Spleen (tissue), 11 donors: ENCODE results near the gene SLIT1. TPM values are rescaled to one million over a fixed set of nuclear protein-coding genes. Genes with fewer than 3 reads are reported as not detected.

ENCODE experiments used
- DNase-seq: peaks from one replicate; pipeline ENCODE4 v3.0.0-alpha.2; 2020
- H3K27ac ChIP-seq, 8 donors: fragments of 200-600 bp; sonication (generic) in 7 of 8; 1 replicate in 4 of 8; 2 replicates in 4 of 8; pipeline versions ENCODE4 v1.5.0 to v1.8.0; 2016 to 2021; ENCODE audit warnings: inconsistent platforms in 4 of 8, mild to moderate bottlenecking in 4 of 8, moderate library complexity in 1 of 8
- H3K27me3 ChIP-seq, 7 donors: fragments of 200-600 bp; sonication (generic) in 6 of 7; replicated peaks in 1 of 7; 1 replicate in 4 of 7; 2 replicates in 3 of 7; pipeline versions ENCODE4 v1.5.0 to v1.8.0; 2016 to 2021; ENCODE audit warnings: inconsistent platforms in 3 of 7, mild to moderate bottlenecking in 1 of 7
- H3K36me3 ChIP-seq, 6 donors: fragments of 200-600 bp; sonication (generic) in 5 of 6; 1 replicate in 4 of 6; 2 replicates in 2 of 6; pipeline versions ENCODE4 v1.5.0 to v1.8.0; 2016 to 2021; ENCODE audit warnings: inconsistent platforms in 2 of 6
- H3K4me1 ChIP-seq, 6 donors: fragments of 200-600 bp; sonication (generic) in 5 of 6; 1 replicate in 3 of 6; 2 replicates in 3 of 6; pipeline versions ENCODE4 v1.5.0 to v1.8.0; 2016 to 2021; ENCODE audit warnings: inconsistent platforms in 3 of 6
- H3K4me3 ChIP-seq, 8 donors: fragments of 200-600 bp; sonication (generic) in 7 of 8; 1 replicate in 4 of 8; 2 replicates in 4 of 8; pipeline versions ENCODE4 v1.5.0 to v1.8.0; 2016 to 2021; ENCODE audit warnings: inconsistent platforms in 4 of 8, mild to moderate bottlenecking in 4 of 8, moderate library complexity in 2 of 8
- H3K9me3 ChIP-seq, 8 donors: fragments of 200-600 bp; sonication (generic) in 7 of 8; 1 replicate in 4 of 8; 2 replicates in 4 of 8; pipeline versions ENCODE4 v1.5.0 to v1.8.0; 2016 to 2021; ENCODE audit warnings: inconsistent platforms in 4 of 8
- POLR2A ChIP-seq, 3 donors: fragments of 450-650 bp; IDR thresholded peaks; one replicate each; pipeline ENCODE4 v1.5.1; 2017; ENCODE audit warnings: antibody characterized with exemption in 3 of 3, mild to moderate bottlenecking in 1 of 3
- POLR2AphosphoS5 ChIP-seq, 3 donors: sonication (generic); formaldehyde crosslinking; IDR thresholded peaks; one replicate each; pipeline ENCODE4 v1.5.1; 2017; ENCODE audit warnings: antibody characterized with exemption in 3 of 3
- WGBS, 5 donors: extraction: QIAGEN DNeasy Blood & Tissue Kit in 3 of 5; methylation state at CpG; one replicate each; pipeline versions ENCODE4 v1.1.5 to v1.1.7; 2013 to 2018; 5-methylcytosine and 5-hydroxymethylcytosine counted together
- intact Hi-C: fragments of 100-400 bp; cut with DNase I; formaldehyde crosslinking; loops from one replicate; pipeline ENCODE4 v1.15.0; 2023; ENCODE audit warnings: low total_unique reads
- polyA plus RNA-seq, 3 donors: library from polyadenylated mRNA; stranded (reverse); fragments of 200-250 nt; gene quantifications; one replicate each; pipeline ENCODE4 v1.2.1, GENCODE V29; 2013
- total RNA-seq, 7 donors: library from RNA; depleted of rRNA in 3 of 7; stranded (reverse); fragments of >200 nt in 3 of 7; fragmentation: NEBNext Ultra II Directional in 4 of 7; extraction: Animal tissue kit (Norgen Biotek cat#: 25700) in 4 of 7; gene quantifications; one replicate each; pipeline versions ENCODE4 v1.1.0 to v1.2.1, GENCODE V29; 2016 to 2021
- TF ChIP-seq, protein P1 (sequence below), 11 experiments: fragments of 200-600 bp in 7 of 11; fragments of 450-650 bp in 4 of 11; sonication (generic) in 4 of 11; IDR thresholded peaks in 8 of 11; conservative IDR thresholded peaks in 3 of 11; 1 replicate in 7 of 11; 2 replicates in 4 of 11; pipeline versions ENCODE4 v1.4.0 to v1.8.0; 2016 to 2021; ENCODE audit warnings: antibody characterized with exemption in 11 of 11, inconsistent platforms in 4 of 11, mild to moderate bottlenecking in 1 of 11
- donor health status: healthy with polysubstance abuse.
- donor health status: DM: no; HTN: no; CAD: no; lungs with moderate emphysema.
- donor health status: DM: no; HTN: no; CAD: no.
- donor health status: Bipolar disorder and iron deficiency.
- donor health status: healthy.
- donor health status: DM: no; HTN: no; CAD: no.
- donor health status: DM: yes; HTN: yes; CAD: no.

SLIT1 gene
- total and polyA plus RNA-seq, 10 donors, result 0.11 to 0.82 (median 0.52) TPM

DNA sequence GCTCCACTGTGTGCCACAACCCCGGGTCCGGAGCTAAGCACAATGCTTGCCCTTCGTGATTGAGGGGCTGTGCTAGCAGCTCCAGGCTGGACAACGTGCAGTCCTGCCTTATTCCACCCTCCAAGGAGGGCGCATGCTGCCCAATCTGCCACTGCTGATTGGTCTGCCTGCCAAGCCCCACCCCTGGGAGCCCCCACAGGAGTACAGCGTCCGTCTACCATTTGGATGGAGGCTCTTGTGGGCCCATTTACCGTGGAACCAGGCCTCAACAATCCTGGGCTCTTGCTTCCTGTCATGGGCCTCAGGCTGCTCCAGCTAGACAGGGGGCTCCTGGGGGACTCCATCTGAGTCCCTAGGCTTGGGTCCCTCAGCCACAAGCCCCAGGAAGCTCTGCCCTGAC lies 173.3 kb downstream of the SLIT1 start:
- no peak for DNase-seq
- intact Hi-C loops, result no loop called here
- H3K4me1 ChIP-seq, result peaks cover 0 to 13% (median 0%) of the 10 kb centered on the region in 6 donors
- H3K36me3 ChIP-seq, result no peaks in the 10 kb centered on the region
- no peak overlapping the region for H3K4me3 ChIP-seq
- 84 to 94% (median 92%) methylated on average over 5 to 8 of the region's 8 CpGs for WGBS, 5 donors
- TF ChIP-seq, protein P1, sequence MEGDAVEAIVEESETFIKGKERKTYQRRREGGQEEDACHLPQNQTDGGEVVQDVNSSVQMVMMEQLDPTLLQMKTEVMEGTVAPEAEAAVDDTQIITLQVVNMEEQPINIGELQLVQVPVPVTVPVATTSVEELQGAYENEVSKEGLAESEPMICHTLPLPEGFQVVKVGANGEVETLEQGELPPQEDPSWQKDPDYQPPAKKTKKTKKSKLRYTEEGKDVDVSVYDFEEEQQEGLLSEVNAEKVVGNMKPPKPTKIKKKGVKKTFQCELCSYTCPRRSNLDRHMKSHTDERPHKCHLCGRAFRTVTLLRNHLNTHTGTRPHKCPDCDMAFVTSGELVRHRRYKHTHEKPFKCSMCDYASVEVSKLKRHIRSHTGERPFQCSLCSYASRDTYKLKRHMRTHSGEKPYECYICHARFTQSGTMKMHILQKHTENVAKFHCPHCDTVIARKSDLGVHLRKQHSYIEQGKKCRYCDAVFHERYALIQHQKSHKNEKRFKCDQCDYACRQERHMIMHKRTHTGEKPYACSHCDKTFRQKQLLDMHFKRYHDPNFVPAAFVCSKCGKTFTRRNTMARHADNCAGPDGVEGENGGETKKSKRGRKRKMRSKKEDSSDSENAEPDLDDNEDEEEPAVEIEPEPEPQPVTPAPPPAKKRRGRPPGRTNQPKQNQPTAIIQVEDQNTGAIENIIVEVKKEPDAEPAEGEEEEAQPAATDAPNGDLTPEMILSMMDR (IDR thresholded peaks at IDR 0.05 in 8 of 11, conservative IDR thresholded peaks at IDR 0.05 in 3 of 11), result no peak
- TF ChIP-seq POLR2A (IDR thresholded peaks at IDR 0.05), result no peak
- H3K27me3 ChIP-seq, result no peaks in the 10 kb centered on the region
- H3K27ac ChIP-seq, result no peak overlapping the region
- peaks cover 1 to 17% (median 13%) of the 10 kb centered on the region in 8 donors for H3K9me3 ChIP-seq

DNA sequence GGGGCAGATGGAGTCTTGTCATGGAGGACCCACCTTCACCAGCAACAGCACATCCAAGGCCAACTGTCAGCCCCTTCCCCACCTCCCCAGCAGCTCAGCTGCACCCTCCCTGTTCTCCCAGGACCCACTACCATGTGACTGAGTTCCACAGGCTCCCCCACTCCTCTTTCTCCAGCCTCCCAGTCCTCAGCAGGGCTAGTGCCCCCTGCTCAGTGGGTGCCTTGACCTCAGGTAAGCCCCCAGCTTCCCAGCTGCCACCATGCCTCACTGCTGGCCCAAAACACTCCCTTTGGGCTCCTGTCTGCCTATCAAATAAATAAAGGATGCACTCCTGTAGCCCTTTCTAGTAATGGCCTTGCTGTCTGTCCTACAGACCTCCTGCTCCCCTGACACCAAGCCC lies 174.4 kb downstream of the SLIT1 start:
- DNase-seq, result no peak
- Histone ChIP-seq H3K27me3 (no peaks in the 10 kb centered on the region), H3K4me1 (peaks cover 0 to 2% (median 0%) of the 10 kb centered on the region in 6 donors), H3K9me3 (peaks cover 3 to 28% (median 24%) of the 10 kb centered on the region in 8 donors), H3K36me3 (no peaks in the 10 kb centered on the region), H3K27ac (no peak overlapping the region), H3K4me3 (no peak overlapping the region)
- intact Hi-C loops, result no loop called here
- no peak for TF ChIP-seq POLR2AphosphoS5 (IDR thresholded peaks at IDR 0.05)
- TF ChIP-seq, protein P1 (IDR thresholded peaks at IDR 0.05 in 8 of 11, conservative IDR thresholded peaks at IDR 0.05 in 3 of 11), result no peak
- TF ChIP-seq POLR2A (IDR thresholded peaks at IDR 0.05), result no peak

DNA sequence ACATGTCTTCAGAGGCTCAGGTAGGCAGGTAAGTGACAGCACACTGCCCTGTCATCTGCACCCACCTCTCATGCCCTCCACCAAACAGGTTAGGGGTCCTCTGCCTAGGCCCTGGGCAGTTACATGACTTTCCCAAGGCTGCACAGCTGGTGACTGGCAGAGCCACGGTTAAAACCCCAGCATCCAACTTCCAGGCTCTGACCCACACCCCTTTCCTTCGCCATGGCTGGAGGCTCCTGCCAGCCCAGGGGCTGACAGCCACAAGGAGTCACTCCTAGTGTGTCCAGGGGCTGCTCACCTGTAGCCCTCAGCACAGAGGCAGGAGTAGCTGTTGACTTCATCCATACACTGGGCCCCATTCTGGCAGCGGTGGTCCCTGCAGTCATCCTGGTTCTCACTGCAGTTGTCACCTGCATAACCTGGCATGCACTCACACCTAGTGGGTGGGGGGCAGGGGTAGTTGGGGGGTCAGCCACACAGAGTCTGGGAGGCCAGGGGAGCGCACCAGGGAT lies 175.0 kb downstream of the SLIT1 start:
- Histone ChIP-seq H3K27ac (no peak overlapping the region), H3K9me3 (peaks cover 3 to 34% (median 28%) of the 10 kb centered on the region in 8 donors), H3K4me3 (no peak overlapping the region), H3K27me3 (no peaks in the 10 kb centered on the region), H3K36me3 (no peaks in the 10 kb centered on the region), H3K4me1 (no peaks in the 10 kb centered on the region)
- TF ChIP-seq, protein P1 (IDR thresholded peaks at IDR 0.05 in 8 of 11, conservative IDR thresholded peaks at IDR 0.05 in 3 of 11), result no peak
- TF ChIP-seq POLR2AphosphoS5 (IDR thresholded peaks at IDR 0.05), result no peak
- TF ChIP-seq POLR2A (IDR thresholded peaks at IDR 0.05), result no peak
- no peak for DNase-seq
- intact Hi-C loops, result no loop called here
- WGBS, 5 donors, result 85 to 93% (median 91%) methylated on average over 3 to 4 of the region's 4 CpGs

DNA sequence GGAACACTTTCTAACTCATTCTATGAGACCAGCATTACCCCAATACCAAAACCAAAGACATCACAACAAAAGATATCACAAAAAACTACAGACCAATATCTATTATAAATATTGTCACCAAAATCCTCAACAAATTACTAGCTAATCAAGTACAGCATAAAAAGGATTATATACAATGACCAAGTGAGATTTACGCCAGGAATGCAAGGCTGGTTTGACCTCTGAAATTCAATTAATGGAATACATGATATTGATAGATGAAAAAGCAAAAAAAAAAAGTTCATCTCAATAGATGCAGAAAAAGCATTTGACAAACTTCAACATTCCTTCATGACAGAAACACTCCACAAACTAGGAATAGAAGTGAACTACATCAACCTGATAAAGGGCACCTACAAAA lies 178.3 kb downstream of the SLIT1 start:
- 66 to 98% (median 95%) methylated on average over 1 of the region's 1 CpG for WGBS, 5 donors
- peaks cover 0 to 5% (median 0%) of the 10 kb centered on the region in 7 donors for H3K27me3 ChIP-seq
- intact Hi-C loops, result no loop called here
- no peak for DNase-seq
- peaks cover 3 to 34% (median 28%) of the 10 kb centered on the region in 8 donors for H3K9me3 ChIP-seq
- no peaks in the 10 kb centered on the region for H3K4me1 ChIP-seq
- TF ChIP-seq, protein P1 (IDR thresholded peaks at IDR 0.05 in 8 of 11, conservative IDR thresholded peaks at IDR 0.05 in 3 of 11), result no peak
- TF ChIP-seq POLR2AphosphoS5 (IDR thresholded peaks at IDR 0.05), result no peak
- TF ChIP-seq POLR2A (IDR thresholded peaks at IDR 0.05), result no peak
- no peaks in the 10 kb centered on the region for H3K36me3 ChIP-seq
- H3K27ac ChIP-seq, result no peak overlapping the region
- no peak overlapping the region for H3K4me3 ChIP-seq
